GM04504 (cell line): Measurements from ENCODE around the gene C2CD5.
"Not testable (repeated sequence)": the region's sequence is repeated elsewhere in the genome, so short reads cannot be mapped to it uniquely, and the experiment has no call there.

Experiments
- DNase-seq: peaks from one replicate; pipeline ENCODE4 v3.0.0-alpha.2; 2012; ENCODE audit warnings: low read depth

The C2CD5 gene, protein sequence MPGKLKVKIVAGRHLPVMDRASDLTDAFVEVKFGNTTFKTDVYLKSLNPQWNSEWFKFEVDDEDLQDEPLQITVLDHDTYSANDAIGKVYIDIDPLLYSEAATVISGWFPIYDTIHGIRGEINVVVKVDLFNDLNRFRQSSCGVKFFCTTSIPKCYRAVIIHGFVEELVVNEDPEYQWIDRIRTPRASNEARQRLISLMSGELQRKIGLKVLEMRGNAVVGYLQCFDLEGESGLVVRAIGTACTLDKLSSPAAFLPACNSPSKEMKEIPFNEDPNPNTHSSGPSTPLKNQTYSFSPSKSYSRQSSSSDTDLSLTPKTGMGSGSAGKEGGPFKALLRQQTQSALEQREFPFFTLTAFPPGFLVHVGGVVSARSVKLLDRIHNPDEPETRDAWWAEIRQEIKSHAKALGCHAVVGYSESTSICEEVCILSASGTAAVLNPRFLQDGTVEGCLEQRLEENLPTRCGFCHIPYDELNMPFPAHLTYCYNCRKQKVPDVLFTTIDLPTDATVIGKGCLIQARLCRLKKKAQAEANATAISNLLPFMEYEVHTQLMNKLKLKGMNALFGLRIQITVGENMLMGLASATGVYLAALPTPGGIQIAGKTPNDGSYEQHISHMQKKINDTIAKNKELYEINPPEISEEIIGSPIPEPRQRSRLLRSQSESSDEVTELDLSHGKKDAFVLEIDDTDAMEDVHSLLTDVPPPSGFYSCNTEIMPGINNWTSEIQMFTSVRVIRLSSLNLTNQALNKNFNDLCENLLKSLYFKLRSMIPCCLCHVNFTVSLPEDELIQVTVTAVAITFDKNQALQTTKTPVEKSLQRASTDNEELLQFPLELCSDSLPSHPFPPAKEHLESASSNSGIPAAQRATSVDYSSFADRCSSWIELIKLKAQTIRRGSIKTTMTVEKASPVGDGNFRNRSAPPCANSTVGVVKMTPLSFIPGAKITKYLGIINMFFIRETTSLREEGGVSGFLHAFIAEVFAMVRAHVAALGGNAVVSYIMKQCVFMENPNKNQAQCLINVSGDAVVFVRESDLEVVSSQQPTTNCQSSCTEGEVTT

DNA sequence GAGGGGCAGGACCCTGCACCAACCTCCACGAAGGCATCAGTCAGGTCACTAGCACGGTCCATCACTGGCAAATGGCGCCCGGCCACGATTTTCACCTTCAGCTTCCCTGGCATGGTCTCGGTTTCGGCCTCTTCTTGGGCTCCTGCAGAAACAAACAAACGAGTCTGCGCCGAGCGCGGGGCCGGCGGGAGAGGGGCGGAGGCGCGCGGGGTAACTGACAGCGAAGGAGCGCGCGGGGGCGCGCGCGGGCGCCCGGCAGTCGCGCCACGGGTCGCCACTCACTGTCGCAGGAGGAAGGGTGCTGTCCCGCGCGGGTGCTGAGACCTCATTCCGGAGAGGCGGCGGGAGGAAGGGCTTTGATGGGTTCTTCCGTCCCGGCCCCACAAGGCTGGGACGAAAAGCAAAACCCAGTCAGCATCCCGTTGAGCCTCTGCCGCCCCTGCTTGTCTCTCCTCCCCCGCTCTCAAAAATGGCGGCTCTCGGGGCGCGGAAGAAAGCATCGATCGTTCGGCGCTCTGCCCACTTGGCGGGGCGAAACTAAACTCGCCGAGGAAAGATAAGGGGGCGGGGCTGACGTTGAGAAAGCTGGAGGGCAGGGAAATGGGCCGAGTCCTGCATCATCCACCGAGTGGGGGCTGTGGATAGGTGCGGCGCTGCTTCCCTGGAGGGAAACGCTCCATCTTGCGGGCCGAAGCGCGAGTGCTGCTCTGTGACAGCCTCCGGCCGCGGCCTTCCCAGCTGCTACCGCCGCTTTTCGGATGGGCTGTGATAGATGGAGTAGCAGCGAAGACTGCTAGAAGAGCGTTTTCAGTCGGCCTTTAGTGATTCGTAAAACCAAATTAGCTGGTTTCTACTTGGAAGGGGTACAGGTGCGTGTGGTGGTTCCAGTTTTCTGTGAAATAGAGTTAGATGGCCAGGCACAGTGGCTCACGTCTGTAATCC, at the start of gene C2CD5:
TSS of gene C2CD5 (minus strand) at position 505 of the 942 bp plus-strand sequence. CDS start at position 113, 392 bp downstream.
- peak; percentile 96 for DNase-seq

DNA sequence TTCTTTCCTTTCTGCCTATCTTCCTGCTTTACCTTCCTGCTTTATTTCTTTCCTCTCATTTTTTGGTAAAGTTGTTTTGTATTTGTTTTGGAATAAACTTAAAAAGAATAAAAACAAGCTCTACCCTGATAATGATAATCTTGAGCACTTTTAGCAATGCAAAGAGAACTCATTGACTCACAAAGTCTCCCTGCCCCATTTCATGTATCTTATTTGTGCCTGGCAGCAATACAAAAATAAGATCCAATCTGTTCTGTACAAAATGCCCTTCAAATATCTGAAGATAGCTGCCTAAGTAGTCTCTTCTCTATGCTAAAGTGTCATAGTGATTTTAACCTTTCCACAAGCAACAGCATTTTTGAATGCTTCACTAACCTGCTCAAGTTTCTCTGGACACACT, 49.5 kb upstream of the C2CD5 start:
- no peak for DNase-seq

DNA sequence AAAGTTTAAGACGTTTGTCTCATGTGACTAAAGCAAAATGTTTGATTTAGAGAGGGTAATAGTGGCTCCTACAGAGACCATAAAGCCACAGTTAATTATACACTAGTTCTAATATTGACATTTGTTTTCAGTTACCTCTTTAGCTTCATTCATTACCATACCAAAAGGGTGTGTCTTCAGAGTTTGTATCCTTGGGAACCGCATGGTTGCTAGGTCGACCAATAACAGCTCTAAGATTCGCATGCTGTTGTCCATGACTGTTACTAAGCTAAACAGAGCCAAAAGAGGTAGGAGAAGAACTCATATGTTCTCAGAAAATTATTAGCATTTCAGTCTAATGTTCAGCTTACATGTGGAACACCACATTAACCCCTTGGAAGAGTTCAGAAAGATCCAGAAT, 44.5 kb upstream of the C2CD5 start:
- no peak for DNase-seq

DNA sequence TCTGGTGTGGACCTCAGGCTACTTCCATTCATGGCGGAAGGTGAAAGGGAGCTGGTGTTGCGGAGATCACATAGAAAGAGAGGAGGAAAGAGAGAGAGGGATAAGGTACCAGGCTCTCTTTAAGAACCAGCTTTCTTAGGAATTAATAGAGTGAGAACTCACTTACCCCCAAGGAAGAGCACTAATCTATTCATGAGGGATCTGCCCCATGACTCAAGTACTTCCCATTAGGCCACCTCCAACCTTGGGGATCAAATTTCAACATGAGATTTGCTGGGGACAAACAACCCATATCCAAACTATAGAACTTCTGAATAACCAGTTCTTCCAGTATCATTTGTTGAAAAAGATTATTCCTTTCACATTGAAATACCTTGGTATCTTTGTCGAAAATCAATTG, 34.0 kb upstream of the C2CD5 start:
- DNase-seq, result no peak

DNA sequence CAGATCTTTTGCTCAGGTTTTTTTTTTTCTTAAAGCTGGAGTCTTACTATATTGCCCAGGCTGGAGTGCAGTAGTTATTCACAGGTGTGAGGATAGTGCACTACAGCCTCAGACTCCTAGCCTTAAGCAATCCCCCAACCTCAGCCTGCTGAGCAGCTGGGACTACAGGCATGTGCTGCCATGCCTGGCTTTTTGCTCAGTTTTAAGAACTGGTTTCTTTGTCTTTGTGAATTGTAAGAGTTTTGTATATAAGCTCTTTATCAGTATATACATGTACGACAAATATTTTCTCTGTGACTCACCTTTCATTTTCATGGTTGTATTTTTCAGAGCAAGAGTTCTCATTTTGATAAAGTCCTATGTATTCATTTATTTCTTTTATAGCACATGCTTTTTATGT, 33.3 kb upstream of the C2CD5 start:
- no peak for DNase-seq

GRCh38 chr12:22576473-22576872, 32.1 kb upstream of the C2CD5 start:
- DNase-seq, result no peak

GRCh38 chr12:22576065-22576464, 31.7 kb upstream of the C2CD5 start:
- no peak for DNase-seq

- no peak for DNase-seq
Observed at GRCh38 chr12:22574921-22575320, 30.6 kb upstream of the C2CD5 start.

GRCh38 chr12:22573181-22573580, 28.8 kb upstream of the C2CD5 start:
- DNase-seq, result no peak

GRCh38 chr12:22569253-22569652, 24.9 kb upstream of the C2CD5 start:
- DNase-seq, result no peak

DNA sequence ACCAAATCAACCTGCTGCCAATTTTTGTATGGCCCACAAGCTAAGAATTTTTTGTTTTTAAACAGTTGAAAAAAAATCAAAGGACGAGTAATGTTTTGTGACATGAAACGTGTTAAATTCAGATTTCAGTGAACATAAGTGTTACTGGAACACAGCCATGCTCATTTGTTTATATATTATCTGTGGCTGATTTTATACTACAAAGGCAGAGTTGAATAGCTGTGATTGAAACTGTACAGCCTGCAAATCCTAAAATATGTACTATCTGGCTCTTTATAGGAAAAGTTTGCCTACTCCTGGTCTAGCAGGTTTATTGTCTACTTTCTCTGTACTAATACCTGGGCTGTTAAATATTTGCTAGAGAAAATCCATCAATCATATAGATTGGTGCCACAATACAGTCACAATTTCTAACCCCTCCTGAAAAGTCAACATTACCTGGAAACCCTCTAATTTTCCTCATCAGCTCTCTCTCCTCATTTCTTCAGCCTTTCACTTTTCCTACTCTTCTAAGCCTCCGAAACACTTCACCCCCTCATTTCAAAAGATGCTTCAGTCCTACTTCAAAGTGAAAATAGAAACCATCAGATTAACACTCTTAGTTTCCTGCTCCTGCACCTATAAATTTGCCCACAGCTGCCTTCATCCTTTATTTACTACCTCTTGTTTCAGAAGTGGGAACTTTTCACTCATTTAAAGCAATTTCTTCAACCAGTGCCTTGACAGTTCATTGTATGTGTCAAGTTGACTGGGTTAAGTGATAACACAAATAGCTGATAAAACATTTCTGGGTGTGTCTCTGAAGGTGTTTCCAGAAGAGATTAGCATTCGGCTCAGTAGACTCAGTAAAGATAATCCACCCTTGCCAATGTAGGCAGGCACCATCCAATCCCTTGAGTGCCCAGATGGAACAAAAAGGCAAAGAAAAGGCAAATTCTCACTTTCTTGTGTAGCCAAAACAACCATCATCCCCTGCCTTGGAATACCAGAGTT, 18.0 kb upstream of the C2CD5 start:
- DNase-seq, result no peak

- not testable (repeated sequence) for DNase-seq
Observed at GRCh38 chr12:22554750-22555149, 10.4 kb upstream of the C2CD5 start.

DNA sequence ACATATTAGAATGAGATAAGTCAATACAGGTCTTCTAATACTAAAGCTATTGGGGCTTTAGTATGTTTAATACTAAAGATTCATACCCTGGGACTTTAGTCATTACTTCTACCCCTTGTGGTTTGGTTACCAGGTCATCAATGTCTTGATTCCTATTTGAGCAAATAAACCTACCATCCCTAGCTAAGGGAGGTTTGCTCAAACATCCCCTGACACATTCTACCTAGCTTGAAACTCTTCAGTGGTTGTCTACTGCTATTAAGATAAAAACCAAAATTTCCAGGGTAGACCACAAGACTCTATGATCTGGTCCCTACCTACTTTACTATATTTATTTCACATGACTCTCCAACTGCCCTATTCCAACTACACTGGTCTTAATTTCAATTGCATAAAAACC, 7.3 kb upstream of the C2CD5 start:
- no peak for DNase-seq

- DNase-seq, result no peak
Observed at GRCh38 chr12:22545255-22545654, 913 bp upstream of the C2CD5 start.

DNA sequence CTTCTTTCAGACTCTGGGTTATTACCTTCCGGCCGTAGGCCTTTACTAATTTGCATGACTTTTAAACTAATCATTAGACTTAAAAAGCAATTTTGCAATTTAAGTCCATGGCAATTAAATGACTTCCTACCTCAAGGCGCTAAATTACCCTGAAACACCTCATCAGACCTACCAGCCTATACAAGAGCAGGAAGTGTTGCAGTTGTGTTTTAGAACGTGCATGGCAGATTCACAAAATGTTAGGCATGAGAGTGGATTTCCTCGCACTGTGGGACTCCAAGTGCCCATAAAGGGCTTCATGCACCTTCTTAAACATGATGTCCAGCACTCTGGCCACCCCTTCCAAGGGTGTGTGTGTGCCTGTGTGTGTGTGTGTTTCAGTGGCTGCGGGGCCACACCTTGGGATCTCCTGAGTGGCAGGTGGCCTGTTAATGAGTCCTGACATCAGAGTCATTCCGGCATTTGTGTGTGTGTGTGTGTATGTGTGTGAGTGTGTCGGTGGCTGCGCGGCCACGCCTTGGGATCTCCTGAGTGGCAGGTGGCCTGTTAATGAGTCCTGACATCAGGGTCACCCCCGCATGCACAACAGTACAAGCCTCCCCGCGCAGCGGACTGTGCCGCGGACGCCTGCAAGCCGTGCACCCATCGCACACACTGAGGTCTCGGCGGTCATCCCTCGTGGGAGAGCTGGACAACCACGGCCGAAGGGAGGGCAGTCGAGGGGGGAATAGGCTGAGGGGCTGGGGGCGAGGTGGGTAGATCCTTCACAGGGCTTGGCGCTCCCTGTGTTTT, 900 bp downstream of the C2CD5 start:
- no peak for DNase-seq

GRCh38 chr12:22541496-22542155, 2.7 kb downstream of the C2CD5 start:
- no peak for DNase-seq

DNA sequence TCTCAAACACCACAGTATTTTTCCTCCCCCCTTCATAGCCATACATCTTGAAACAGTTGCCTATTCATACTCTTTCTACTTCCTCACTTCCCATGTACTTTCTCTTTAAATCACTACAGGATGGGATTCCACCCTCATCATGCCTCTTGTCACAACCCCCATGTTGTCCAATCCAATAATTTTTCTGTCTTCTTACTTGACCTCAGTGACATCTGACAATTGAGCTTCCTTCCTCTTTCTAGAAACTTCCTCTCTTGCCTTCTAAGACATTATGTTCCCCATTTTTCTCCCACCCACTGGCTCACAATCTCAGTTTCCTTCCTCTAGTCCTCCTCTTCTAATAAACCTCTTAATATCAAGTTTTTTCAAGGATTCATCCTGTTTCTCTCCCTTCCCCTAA, 5.3 kb downstream of the C2CD5 start:
- DNase-seq, result no peak

- no peak for DNase-seq
Observed at GRCh38 chr12:22538311-22538710, 6.0 kb downstream of the C2CD5 start.

- no peak for DNase-seq
Observed at GRCh38 chr12:22536971-22537544, 7.3 kb downstream of the C2CD5 start.
